Measurements from ENCODE around the gene LRFN2.

DNA sequence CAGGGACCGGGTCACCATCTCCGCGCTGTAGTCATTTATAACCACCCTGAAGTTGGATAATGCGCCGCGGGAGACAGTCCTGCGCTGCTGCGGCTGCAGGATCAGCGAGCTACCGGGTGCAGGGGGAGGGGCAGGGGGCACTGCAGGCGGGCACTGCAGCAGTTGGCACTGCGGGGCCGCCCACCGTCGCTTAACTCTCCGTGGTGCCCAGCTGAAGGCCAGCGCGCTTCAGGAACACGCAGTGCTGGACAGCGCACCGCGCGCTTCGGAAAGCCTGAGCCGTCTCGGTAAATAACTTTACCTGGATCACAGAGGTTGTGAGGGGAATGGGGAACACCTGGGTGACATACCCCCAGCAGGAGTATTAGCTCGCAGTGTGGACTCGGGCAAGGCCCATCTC is 12.4 kb upstream of the LRFN2 start:
- TF ChIP-seq, protein P1, sequence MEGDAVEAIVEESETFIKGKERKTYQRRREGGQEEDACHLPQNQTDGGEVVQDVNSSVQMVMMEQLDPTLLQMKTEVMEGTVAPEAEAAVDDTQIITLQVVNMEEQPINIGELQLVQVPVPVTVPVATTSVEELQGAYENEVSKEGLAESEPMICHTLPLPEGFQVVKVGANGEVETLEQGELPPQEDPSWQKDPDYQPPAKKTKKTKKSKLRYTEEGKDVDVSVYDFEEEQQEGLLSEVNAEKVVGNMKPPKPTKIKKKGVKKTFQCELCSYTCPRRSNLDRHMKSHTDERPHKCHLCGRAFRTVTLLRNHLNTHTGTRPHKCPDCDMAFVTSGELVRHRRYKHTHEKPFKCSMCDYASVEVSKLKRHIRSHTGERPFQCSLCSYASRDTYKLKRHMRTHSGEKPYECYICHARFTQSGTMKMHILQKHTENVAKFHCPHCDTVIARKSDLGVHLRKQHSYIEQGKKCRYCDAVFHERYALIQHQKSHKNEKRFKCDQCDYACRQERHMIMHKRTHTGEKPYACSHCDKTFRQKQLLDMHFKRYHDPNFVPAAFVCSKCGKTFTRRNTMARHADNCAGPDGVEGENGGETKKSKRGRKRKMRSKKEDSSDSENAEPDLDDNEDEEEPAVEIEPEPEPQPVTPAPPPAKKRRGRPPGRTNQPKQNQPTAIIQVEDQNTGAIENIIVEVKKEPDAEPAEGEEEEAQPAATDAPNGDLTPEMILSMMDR (IDR thresholded peaks at IDR 0.05) = no peak
- no peak for TF ChIP-seq POLR2A (IDR thresholded peaks at IDR 0.05)
